NCI-H1105 treated with DMSO at 0.1 percent for 48 hours (cell line): ENCODE measurements around the gene GSK3B.
"Not testable (repeated sequence)": the region's sequence is repeated elsewhere in the genome, so short reads cannot be mapped to it uniquely, and the experiment has no call there.

Experiments
- DNase-seq: peaks from one replicate; lab custom pipeline; 2025; lab: John Stamatoyannopoulos, UW

Gene GSK3B

GRCh38 chr3:120004008-120004498 lies 90.2 kb downstream of the GSK3B start:
- DNase-seq = not testable (repeated sequence)

- DNase-seq = no peak
These were observed 96.1 kb downstream of the GSK3B start for GRCh38 chr3:119998166-119998565.

GRCh38 chr3:119990888-119991287 lies 103.4 kb downstream of the GSK3B start:
- no peak for DNase-seq

- no peak for DNase-seq
These were observed 104.1 kb downstream of the GSK3B start for GRCh38 chr3:119989981-119990655.

- DNase-seq = not testable (repeated sequence)
These were observed 107.4 kb downstream of the GSK3B start for GRCh38 chr3:119986812-119987211.

- no peak for DNase-seq
These were observed 112.9 kb downstream of the GSK3B start for GRCh38 chr3:119981386-119981785.

GRCh38 chr3:119978554-119979208 lies 115.6 kb downstream of the GSK3B start:
- no peak for DNase-seq

GRCh38 chr3:119977353-119977752 lies 116.9 kb downstream of the GSK3B start:
- DNase-seq = no peak

- no peak for DNase-seq
These were observed 118.0 kb downstream of the GSK3B start for GRCh38 chr3:119976214-119976613.

- no peak for DNase-seq
These were observed 119.6 kb downstream of the GSK3B start for GRCh38 chr3:119974656-119975055.

GRCh38 chr3:119973018-119973646 lies 121.1 kb downstream of the GSK3B start:
- DNase-seq = no peak

GRCh38 chr3:119969759-119970158 lies 124.5 kb downstream of the GSK3B start:
- DNase-seq = no peak

GRCh38 chr3:119967353-119968006 lies 126.8 kb downstream of the GSK3B start:
- no peak for DNase-seq

GRCh38 chr3:119965692-119966091 lies 128.6 kb downstream of the GSK3B start:
- DNase-seq = no peak

- DNase-seq = no peak
These were observed 130.0 kb downstream of the GSK3B start for GRCh38 chr3:119964294-119964693.

- DNase-seq = no peak
These were observed 138.3 kb downstream of the GSK3B start for GRCh38 chr3:119955972-119956371.

GRCh38 chr3:119950666-119951325 lies 143.5 kb downstream of the GSK3B start:
- DNase-seq = no peak

GRCh38 chr3:119945291-119945690 lies 149.0 kb downstream of the GSK3B start:
- DNase-seq = no peak

- DNase-seq = no peak
These were observed 150.2 kb downstream of the GSK3B start for GRCh38 chr3:119944091-119944490.

- DNase-seq = no peak
These were observed 155.2 kb downstream of the GSK3B start for GRCh38 chr3:119939077-119939476.

- no peak for DNase-seq
These were observed 157.0 kb downstream of the GSK3B start for GRCh38 chr3:119937229-119937628.

- no peak for DNase-seq
These were observed 160.0 kb downstream of the GSK3B start for GRCh38 chr3:119934249-119934648.
